OCI-LY3 (cell line): ENCODE data around the gene CWH43.

Experiments used
- H2AFZ ChIP-seq: fragments of 200-600, 300-600 bp; shearing (Covaris generic); 2 replicates; pipeline ENCODE4 v1.6.0; 2014; ENCODE audit warnings: antibody characterized with exemption, low read depth, low read length
- H3K27ac ChIP-seq: fragments of 200-600, 300-600 bp; sonication (generic); 2 replicates; pipeline ENCODE4 v1.5.1; 2014; ENCODE audit warnings: mild to moderate bottlenecking, low read length, moderate library complexity, mixed read lengths
- H3K27me3 ChIP-seq: fragments of 200-600, 300-600 bp; sonication (generic); 2 replicates; pipeline ENCODE4 v1.6.1; 2014; ENCODE audit warnings: low read depth, low read length, mixed read lengths
- H3K36me3 ChIP-seq: fragments of 200-600, 300-600 bp; sonication (generic); replicated peaks from 2 replicates; pipeline ENCODE3; 2014; ENCODE audit warnings: low read depth, low read length, mixed read lengths
- H3K4me1 ChIP-seq: fragments of 300-600, 200-600 bp; sonication (generic); 2 replicates; pipeline ENCODE4 v1.6.1; 2014; ENCODE audit warnings: low read length, mixed read lengths
- H3K4me2 ChIP-seq: fragments of 200-600, 300-600 bp; sonication (generic); 2 replicates; pipeline ENCODE4 v1.6.1; 2014; ENCODE audit warnings: low read length, mixed read lengths
- H3K4me3 ChIP-seq: fragments of 300-600, 200-600 bp; sonication (generic); 2 replicates; pipeline ENCODE4 v1.5.1; 2014; ENCODE audit warnings: antibody characterized with exemption, mild to moderate bottlenecking, low read length, moderate library complexity
- H3K79me2 ChIP-seq: fragments of 300-600, 200-600 bp; shearing (Covaris generic); 2 replicates; pipeline ENCODE4 v1.6.1; 2014; ENCODE audit warnings: mild to moderate bottlenecking, low read length, mixed read lengths
- H3K9ac ChIP-seq: fragments of 300-600, 200-600 bp; shearing (Covaris generic); 2 replicates; pipeline ENCODE4 v1.6.0; 2014; ENCODE audit warnings: mild to moderate bottlenecking, low read length, moderate library complexity
- H3K9me3 ChIP-seq: fragments of 200-600, 300-600 bp; shearing (Covaris generic); 2 replicates; pipeline ENCODE4 v1.6.1; 2014; ENCODE audit warnings: low read length, mixed read lengths; ENCODE audit not compliant: insufficient read depth
- H4K20me1 ChIP-seq: fragments of 200-600, 300-600 bp; sonication (generic); 2 replicates; pipeline ENCODE4 v1.6.1; 2016; ENCODE audit warnings: low read length, mixed read lengths; ENCODE audit not compliant: insufficient read depth
- EZH2phosphoT487 ChIP-seq: fragments of 200-600 bp; shearing (Covaris generic); IDR thresholded peaks from 2 replicates; pipeline ENCODE4 v1.6.1; 2018; ENCODE audit warnings: antibody characterized with exemption, mixed run types, low read depth
- TF ChIP-seq, protein P1 (sequence below): fragments of 200-600, 300-600 bp; sonication (generic); IDR thresholded peaks from 2 replicates; pipeline ENCODE4 v1.5.1; 2014; ENCODE audit warnings: antibody characterized with exemption, low read length, low read depth

The CWH43 gene

DNA sequence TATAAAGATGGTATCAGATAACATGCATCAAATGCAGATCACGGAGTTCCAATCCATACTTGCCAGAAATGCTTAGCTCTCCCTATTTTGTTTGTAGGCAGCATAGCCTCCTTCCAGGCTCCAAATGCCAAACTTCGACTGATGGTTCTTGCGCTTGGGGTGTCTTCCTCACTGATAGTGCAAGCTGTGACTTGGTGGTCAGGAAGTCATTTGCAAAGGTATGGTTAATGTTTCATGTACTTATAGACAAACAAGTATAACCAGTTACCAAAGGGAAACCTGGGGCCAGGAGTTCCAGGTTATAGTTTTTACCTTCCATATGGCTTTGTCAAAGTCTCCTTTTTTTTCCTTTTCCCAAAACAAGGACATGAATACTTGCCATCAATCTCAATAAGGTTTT, 5.3 kb downstream of the CWH43 start:
- no peak overlapping the region for H3K4me3 ChIP-seq
- H2AFZ ChIP-seq: no peak overlapping the region
- no peaks in the 10 kb centered on the region for H3K36me3 ChIP-seq
- H3K4me2 ChIP-seq: no peak overlapping the region
- H3K9me3 ChIP-seq: no peaks in the 10 kb centered on the region
- no peak overlapping the region for H3K27ac ChIP-seq
- H3K27me3 ChIP-seq: no peaks in the 10 kb centered on the region; the same call in 1 of the 2 replicates
- H3K9ac ChIP-seq: no peak overlapping the region
- no peak for TF ChIP-seq EZH2phosphoT487
- H4K20me1 ChIP-seq: no peaks in the 10 kb centered on the region
- H3K4me1 ChIP-seq: no peaks in the 10 kb centered on the region
- H3K79me2 ChIP-seq: no peaks in the 10 kb centered on the region

DNA sequence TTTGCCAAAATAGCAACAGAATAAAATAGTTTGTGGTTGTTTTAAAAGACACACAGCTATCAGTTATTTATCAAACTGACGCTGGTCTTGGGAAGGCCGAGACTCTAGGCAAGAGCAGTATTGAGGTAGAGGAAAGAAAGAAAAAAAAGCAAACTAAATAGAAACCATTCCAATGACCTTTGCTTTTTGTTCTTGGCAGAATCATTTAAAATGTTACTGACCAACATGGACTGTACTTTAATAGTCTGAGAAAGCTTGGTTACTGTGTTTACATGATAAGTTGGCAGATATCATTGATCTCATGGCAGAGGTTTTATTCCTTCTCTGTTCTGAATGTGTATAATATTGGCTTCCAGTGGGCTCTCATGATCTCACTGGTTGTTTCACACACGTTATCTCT, 11.9 kb downstream of the CWH43 start:
- H3K4me2 ChIP-seq: no peak overlapping the region
- no peak overlapping the region for H3K9ac ChIP-seq
- H3K79me2 ChIP-seq: no peaks in the 10 kb centered on the region
- H3K4me3 ChIP-seq: no peak overlapping the region
- peaks cover 3% of the 10 kb centered on the region; the same call in 1 of the 2 replicates for H3K27me3 ChIP-seq
- no peak for TF ChIP-seq EZH2phosphoT487
- TF ChIP-seq, protein P1, sequence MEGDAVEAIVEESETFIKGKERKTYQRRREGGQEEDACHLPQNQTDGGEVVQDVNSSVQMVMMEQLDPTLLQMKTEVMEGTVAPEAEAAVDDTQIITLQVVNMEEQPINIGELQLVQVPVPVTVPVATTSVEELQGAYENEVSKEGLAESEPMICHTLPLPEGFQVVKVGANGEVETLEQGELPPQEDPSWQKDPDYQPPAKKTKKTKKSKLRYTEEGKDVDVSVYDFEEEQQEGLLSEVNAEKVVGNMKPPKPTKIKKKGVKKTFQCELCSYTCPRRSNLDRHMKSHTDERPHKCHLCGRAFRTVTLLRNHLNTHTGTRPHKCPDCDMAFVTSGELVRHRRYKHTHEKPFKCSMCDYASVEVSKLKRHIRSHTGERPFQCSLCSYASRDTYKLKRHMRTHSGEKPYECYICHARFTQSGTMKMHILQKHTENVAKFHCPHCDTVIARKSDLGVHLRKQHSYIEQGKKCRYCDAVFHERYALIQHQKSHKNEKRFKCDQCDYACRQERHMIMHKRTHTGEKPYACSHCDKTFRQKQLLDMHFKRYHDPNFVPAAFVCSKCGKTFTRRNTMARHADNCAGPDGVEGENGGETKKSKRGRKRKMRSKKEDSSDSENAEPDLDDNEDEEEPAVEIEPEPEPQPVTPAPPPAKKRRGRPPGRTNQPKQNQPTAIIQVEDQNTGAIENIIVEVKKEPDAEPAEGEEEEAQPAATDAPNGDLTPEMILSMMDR: no peak
- H3K9me3 ChIP-seq: no peaks in the 10 kb centered on the region
- H3K27ac ChIP-seq: no peak overlapping the region
- no peaks in the 10 kb centered on the region for H3K36me3 ChIP-seq
- H2AFZ ChIP-seq: no peak overlapping the region
- H4K20me1 ChIP-seq: no peaks in the 10 kb centered on the region
- no peaks in the 10 kb centered on the region for H3K4me1 ChIP-seq

DNA sequence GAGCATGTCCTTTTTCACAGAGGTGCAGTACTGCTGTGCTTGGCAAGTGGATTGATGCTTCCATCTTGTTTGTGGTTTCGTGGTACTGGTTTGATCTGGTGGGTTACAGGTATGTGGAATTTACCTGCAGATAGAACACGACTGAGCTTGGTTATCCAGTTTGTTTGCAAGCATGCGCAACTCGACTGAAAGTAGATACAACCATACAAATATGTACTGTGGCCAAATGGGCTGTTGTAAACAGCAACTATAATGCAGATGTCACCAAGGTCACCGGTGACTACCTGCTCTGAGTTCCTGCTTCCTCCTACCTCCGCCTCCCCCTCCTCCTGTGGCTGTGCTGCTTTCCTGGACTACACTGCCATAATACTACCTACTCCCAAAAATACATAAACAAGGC, 12.4 kb downstream of the CWH43 start:
- Histone ChIP-seq H3K79me2 (no peaks in the 10 kb centered on the region), H3K4me3 (no peak overlapping the region), H3K27me3 (peaks cover 6% of the 10 kb centered on the region; the same call in 1 of the 2 replicates), H4K20me1 (no peaks in the 10 kb centered on the region), H2AFZ (no peak overlapping the region), H3K36me3 (no peaks in the 10 kb centered on the region), H3K4me2 (no peak overlapping the region), H3K9me3 (no peaks in the 10 kb centered on the region), H3K9ac (no peak overlapping the region), H3K4me1 (no peaks in the 10 kb centered on the region), H3K27ac (no peak overlapping the region)
- TF ChIP-seq EZH2phosphoT487: no peak
- TF ChIP-seq, protein P1: no peak

DNA sequence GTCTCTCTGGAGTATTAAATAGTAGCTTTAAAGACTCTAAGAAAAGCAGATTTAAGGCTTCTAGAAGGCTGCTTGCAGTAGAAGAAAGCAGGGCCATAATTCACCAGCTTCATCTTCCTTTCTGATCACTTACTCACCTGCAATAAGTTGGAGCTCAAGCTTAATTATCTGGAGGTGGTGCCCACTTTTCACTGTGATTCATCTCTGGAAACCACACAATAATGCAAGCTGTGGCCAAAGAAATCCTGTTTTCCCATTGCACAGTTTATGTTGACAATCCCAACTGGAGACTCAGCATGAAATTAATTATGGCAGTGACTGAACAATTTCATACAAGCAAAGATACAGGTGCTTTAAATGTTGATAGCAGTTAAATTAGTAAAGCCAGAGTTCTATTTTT, 14.7 kb downstream of the CWH43 start:
- H3K27me3 ChIP-seq: peaks cover 10% of the 10 kb centered on the region; the same call in 1 of the 2 replicates
- no peaks in the 10 kb centered on the region for H3K4me1 ChIP-seq
- TF ChIP-seq, protein P1: no peak
- no peak for TF ChIP-seq EZH2phosphoT487
- no peak overlapping the region for H3K4me2 ChIP-seq
- H3K27ac ChIP-seq: no peak overlapping the region
- H3K36me3 ChIP-seq: no peaks in the 10 kb centered on the region
- H2AFZ ChIP-seq: no peak overlapping the region
- H3K79me2 ChIP-seq: no peaks in the 10 kb centered on the region
- no peaks in the 10 kb centered on the region for H4K20me1 ChIP-seq
- no peak overlapping the region for H3K4me3 ChIP-seq
- H3K9me3 ChIP-seq: no peaks in the 10 kb centered on the region
- no peak overlapping the region for H3K9ac ChIP-seq

DNA sequence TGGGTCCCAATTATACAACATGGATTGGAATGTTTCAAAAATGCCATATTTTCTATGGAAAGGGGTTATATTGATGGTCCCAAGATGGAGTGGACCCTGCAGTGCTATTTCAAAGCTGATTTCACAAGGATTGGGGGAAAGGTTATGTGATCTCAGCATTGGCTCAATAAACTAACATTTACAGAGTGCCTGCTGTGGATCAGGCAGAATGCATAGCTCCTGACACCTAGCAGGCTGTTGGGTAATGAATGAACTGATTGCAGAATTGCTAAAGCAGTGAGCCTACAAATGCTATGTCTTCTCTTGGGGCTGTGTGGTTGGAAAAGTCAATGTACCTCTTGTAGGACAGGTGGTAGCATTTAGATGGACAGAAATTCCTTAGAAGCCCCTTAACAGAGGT, 16.9 kb downstream of the CWH43 start:
- Histone ChIP-seq H3K27ac (no peak overlapping the region), H3K4me2 (no peak overlapping the region), H3K79me2 (no peaks in the 10 kb centered on the region), H3K36me3 (no peaks in the 10 kb centered on the region), H3K9ac (no peak overlapping the region), H3K4me1 (no peaks in the 10 kb centered on the region), H4K20me1 (no peaks in the 10 kb centered on the region), H3K27me3 (peaks cover 10% of the 10 kb centered on the region; the same call in 1 of the 2 replicates), H3K4me3 (no peak overlapping the region), H2AFZ (no peak overlapping the region), H3K9me3 (no peaks in the 10 kb centered on the region)
- TF ChIP-seq, protein P1: no peak
- TF ChIP-seq EZH2phosphoT487: no peak
